IPS DF 6.9 (cell line): ENCODE data around the gene CCDC136.
A peak's percentile ranks its signal among the peaks of the same experiment; 100 is the strongest.

ENCODE experiments used
- DNase-seq: peaks from one replicate; pipeline ENCODE4 v3.0.0-alpha.2; 2013; ENCODE audit warnings: low read depth, low spot score
- H3K27ac ChIP-seq: one replicate; pipeline ENCODE4 v1.5.1; 2013; ENCODE audit warnings: low read length, control low read depth
- H3K27me3 ChIP-seq: 2 replicates; pipeline ENCODE4 v1.6.1; 2013; ENCODE audit warnings: mild to moderate bottlenecking, low read length; ENCODE audit not compliant: control insufficient read depth, insufficient read depth
- H3K36me3 ChIP-seq: 2 replicates; pipeline ENCODE4 v1.6.1; 2013; ENCODE audit warnings: low read length; ENCODE audit not compliant: control insufficient read depth, insufficient read depth
- H3K4me1 ChIP-seq: 2 replicates; pipeline ENCODE4 v1.6.1; 2013; ENCODE audit warnings: low read length; ENCODE audit not compliant: control insufficient read depth, insufficient read depth
- H3K4me3 ChIP-seq: 2 replicates; pipeline ENCODE4 v1.5.1; 2013; ENCODE audit warnings: mild to moderate bottlenecking, low read length
- H3K9me3 ChIP-seq: 2 replicates; pipeline ENCODE4 v1.6.1; 2013; ENCODE audit warnings: low read length, inconsistent platforms; ENCODE audit not compliant: control insufficient read depth, insufficient read depth
- WGBS: extraction: QIAGEN DNeasy Blood & Tissue Kit; methylation state at CpG from one replicate; pipeline ENCODE4 v1.1.7; 2013; ENCODE audit warnings: mixed read lengths, missing lambda C conversion rate; ENCODE audit not compliant: insufficient read length, insufficient coverage; 5-methylcytosine and 5-hydroxymethylcytosine counted together

The CCDC136 gene

DNA sequence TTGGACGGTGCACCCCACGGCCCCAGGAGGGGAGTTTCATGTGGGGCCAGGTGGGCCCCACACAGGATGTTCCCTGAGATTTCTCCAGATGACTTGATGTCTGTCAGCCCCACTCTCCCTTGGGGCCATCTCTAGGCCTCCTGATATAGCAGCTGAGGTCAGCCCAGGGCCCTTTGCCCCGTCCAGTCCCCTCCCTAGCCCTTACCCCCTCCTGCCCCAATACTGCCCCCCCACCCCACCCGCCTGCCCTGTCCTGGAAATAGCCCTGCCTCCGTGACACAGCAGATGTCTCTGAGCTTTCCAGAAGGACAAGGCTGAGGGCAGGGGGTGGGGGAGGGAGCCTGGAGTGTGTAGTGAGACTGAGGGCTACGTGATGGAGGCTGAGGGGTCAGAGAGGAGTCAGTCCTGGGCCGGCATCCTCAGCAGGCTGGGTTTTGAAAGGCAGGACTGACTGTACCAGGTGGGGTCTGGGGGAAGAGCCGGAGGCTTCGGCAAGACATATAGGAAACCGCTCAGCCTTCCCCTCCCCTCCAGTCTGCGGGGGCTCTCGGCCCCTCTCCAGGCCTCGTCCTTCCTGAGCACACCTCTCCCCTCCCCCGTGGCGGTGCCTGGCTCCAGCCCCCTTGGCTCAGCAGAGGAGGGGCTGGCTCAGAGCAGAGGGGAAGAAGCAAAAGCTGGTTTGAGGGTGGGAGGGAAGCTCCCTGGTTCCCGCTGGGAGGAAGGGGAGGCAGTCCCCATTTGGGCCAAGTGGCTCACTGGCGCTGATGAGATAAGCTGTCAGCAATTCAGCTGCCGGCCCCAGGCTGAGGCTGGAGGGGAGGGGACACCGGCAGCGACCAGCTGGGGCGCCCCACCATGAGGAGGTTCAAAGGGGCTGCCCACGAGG is 40.5 kb downstream of the CCDC136 start:
- Histone ChIP-seq H3K27me3 (peaks cover 8% of the 10 kb centered on the region; the same call in 1 of the 2 replicates), H3K9me3 (no peaks in the 10 kb centered on the region), H3K4me1 (peaks cover 15% of the 10 kb centered on the region), H3K36me3 (no peaks in the 10 kb centered on the region), H3K27ac (no peak overlapping the region), H3K4me3 (peak overlapping the region; percentile 26; the same call in 1 of the 2 replicates)
- DNase-seq: no peak
- no CpG with 5 or more reads among the region's 22 CpGs for WGBS

DNA sequence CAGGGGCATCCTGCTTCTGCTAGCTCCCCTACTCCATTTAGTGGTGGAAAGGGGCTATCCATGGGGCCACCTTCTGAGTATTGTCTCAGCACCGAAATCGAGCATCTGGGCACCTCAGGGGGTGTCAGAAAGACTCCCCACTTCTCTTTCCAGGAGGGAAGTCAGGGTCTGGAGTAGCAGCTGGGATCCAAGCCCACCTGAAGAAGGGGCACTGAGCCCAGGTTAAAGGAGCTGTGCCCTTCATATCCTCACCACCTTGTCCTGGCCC is 41.0 kb downstream of the CCDC136 start:
- Histone ChIP-seq H3K27ac (no peak overlapping the region), H3K36me3 (no peaks in the 10 kb centered on the region), H3K4me1 (peaks cover 13% of the 10 kb centered on the region), H3K27me3 (peaks cover 8% of the 10 kb centered on the region; the same call in 1 of the 2 replicates), H3K4me3 (peak overlapping the region; percentile 4; the same call in 1 of the 2 replicates), H3K9me3 (no peaks in the 10 kb centered on the region)
- no CpG with 5 or more reads among the region's 2 CpGs for WGBS
- DNase-seq: no peak

DNA sequence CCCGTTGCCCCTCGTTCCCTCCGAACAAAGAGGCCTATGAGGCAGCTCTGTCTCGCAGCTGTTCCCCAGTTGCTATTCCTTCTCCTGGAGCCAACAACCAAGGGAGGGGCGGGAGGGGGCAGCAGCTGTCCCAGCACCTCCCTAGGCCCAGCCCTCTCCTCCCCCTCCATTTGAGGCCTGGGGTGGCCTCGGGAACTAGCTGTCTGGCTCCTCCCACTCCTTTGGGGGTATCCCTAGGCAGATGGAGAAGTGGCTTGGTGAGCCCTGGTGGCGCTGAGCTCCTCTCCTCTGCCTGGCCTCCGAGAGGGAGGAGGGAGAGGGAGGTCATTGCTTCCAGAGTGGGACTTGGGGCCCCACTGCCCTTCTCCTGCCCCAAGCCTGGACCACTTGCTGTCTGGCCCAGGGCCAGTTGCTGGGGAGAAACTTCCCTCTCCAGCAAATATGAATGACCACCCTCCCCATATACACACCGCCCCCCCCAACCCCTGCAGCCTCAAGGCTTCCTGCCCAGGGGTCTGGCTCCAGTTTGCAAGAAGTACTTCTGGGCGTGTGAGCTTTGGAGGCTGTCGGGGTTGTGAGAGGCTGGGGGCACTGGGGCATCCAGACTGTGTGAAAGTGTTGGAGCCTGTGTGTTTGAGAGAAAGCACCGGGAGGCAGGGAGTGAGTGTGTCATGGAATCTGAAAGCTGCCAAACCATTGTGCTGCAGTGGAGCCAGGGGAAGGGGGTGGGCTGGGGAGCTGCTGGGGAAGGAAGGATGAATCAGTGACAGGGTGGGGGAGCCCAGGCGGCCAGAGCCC is 41.6 kb downstream of the CCDC136 start:
- no peak for DNase-seq
- Histone ChIP-seq H3K27me3 (peaks cover 8% of the 10 kb centered on the region; the same call in 1 of the 2 replicates), H3K4me3 (no peak overlapping the region), H3K36me3 (no peaks in the 10 kb centered on the region), H3K9me3 (no peaks in the 10 kb centered on the region), H3K27ac (no peak overlapping the region), H3K4me1 (peaks cover 13% of the 10 kb centered on the region)
- no CpG with 5 or more reads among the region's 13 CpGs for WGBS

DNA sequence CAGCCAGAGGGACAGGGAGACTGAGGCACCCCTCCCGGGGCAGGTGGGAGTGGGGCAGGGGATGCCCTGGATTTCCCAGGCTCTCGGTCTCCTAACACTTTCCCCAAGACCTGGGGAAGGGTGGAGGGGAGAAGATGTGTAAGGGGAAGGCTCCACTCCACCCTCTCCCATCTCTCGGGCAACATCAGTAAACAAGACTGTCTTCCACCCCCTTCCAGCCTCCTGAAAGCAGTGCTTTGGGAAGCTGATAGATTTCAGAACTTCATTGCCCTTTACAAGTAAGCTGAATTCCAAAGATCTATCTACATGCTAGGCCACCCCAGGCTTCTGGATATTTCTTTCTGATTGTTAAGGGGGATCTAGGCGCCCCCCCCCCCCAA is 42.2 kb downstream of the CCDC136 start:
- Histone ChIP-seq H3K4me3 (no peak overlapping the region), H3K36me3 (no peaks in the 10 kb centered on the region), H3K9me3 (no peaks in the 10 kb centered on the region), H3K4me1 (peaks cover 13% of the 10 kb centered on the region), H3K27me3 (peaks cover 8% of the 10 kb centered on the region; the same call in 1 of the 2 replicates), H3K27ac (no peak overlapping the region)
- no peak for DNase-seq
- no CpG with 5 or more reads among the region's 4 CpGs for WGBS

DNA sequence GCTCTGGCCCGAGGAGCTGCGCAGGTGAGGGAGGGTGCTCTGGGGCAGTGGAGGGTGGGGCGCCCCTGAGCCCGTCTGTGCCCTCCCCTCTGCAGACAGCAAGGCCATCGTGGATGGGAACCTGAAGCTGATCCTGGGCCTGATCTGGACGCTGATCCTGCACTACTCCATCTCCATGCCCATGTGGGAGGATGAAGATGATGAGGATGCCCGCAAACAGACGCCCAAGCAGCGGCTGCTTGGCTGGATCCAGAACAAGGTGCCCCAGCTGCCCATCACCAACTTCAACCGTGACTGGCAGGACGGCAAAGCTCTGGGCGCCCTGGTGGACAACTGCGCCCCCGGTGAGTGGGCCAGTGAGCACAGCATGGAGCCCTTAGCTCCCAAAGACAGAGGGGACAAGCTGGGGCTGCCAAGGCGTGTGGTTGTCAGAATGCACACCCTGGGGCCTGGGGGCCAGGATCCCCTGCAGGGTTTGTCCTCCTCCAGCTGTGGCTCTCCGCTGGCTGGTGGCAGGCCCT is 43.5 kb downstream of the CCDC136 start:
- Histone ChIP-seq H3K9me3 (no peaks in the 10 kb centered on the region), H3K27ac (no peak overlapping the region), H3K27me3 (peaks cover 5% of the 10 kb centered on the region; the same call in 1 of the 2 replicates), H3K4me1 (peaks cover 10% of the 10 kb centered on the region), H3K4me3 (no peak overlapping the region), H3K36me3 (no peaks in the 10 kb centered on the region)
- WGBS: no CpG with 5 or more reads among the region's 16 CpGs
- DNase-seq: no peak

DNA sequence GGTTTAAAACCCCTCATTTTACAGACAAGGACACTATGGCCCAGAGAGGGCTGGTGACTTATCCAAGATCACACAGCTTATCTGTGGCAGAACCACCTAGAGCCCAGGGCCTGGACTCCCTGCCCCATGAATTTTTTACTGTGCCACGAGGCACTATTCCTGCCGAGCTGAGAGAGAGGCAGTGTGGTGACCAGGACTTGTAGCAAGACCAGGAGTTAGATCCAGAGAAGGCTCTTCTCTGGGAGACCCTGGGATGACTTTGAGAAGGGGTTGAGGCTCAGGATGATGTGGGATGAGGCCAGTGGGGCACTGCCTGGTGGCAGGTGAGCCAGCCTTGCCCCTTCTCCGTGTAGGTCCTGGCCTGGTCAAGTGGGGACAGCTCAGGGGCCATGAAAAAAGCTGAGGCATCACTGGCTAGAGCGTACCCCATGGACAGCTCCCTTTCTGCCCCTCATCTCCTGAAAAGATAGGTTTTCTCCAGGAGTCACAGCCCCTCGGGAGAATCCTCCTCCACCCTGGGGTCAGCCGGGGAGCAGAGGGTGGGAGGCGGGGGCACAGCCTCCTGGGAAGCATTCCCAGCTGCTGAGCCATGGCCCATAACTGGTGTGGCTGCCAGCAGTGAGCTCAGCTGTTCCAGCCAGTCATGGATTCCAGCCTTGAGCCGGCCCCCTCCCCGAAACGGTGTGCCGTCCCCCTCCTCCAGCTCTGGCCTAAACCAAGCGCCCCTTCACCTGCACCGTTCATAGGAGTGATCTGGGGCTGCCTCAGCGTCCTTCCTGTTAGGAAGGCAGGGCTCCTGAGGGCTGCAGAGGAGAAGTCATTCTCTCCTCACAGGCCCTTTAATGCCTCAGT is 44.2 kb downstream of the CCDC136 start:
- H3K27me3 ChIP-seq: no peaks in the 10 kb centered on the region
- WGBS: no CpG with 5 or more reads among the region's 14 CpGs
- H3K36me3 ChIP-seq: no peaks in the 10 kb centered on the region
- H3K9me3 ChIP-seq: no peaks in the 10 kb centered on the region
- H3K4me3 ChIP-seq: no peak overlapping the region
- DNase-seq: no peak
- H3K4me1 ChIP-seq: peaks cover 8% of the 10 kb centered on the region
- H3K27ac ChIP-seq: no peak overlapping the region

DNA sequence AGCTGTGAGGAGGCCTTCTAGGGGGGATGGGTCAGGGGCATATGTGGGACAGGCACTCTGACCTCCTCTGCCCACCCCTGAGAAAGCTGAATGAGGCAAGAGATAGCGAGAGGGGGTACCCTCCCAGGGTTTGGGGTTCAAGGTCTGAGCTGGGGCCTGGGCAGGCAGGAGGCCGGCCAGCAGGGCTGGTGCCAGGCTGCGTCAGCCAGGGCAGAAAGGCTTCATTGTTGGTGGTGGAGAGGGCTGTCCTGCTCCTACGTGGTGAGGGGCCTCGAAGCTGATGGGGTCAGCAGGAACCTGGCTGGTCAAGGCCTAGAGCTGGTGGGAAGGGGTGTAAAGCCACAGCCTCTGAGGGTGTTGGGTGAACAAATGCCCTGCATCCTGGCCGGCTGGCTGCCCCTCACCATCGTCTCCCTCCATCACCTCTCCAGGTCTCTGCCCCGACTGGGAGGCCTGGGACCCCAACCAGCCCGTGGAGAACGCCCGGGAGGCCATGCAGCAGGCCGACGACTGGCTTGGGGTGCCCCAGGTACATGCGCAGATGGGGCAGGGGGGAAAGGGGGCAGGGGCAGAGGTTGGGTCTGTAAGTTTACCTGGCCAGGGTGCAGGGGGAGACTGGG is 45.1 kb downstream of the CCDC136 start:
- no peak overlapping the region for H3K4me3 ChIP-seq
- H3K27ac ChIP-seq: no peak overlapping the region
- WGBS: no CpG with 5 or more reads among the region's 14 CpGs
- no peaks in the 10 kb centered on the region for H3K9me3 ChIP-seq
- H3K36me3 ChIP-seq: no peaks in the 10 kb centered on the region
- H3K27me3 ChIP-seq: no peaks in the 10 kb centered on the region
- H3K4me1 ChIP-seq: peaks cover 8% of the 10 kb centered on the region
- DNase-seq: no peak

DNA sequence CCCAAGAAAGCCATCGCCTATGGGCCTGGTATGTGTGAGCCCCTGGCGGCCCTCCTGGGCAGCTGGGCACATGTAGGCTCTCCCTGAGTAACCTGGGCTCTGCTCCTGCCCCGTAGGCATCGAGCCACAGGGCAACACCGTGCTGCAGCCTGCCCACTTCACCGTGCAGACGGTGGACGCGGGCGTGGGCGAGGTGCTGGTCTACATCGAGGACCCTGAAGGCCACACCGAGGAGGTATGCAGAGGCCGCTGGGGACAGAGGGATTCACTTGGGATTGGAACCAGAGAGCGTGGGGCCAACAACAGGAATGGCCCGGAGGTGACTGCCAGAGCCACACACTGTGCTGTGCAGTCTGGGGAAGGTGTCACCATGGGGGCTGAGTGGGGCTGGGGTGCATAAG is 45.8 kb downstream of the CCDC136 start:
- DNase-seq: no peak
- no peaks in the 10 kb centered on the region for H3K36me3 ChIP-seq
- WGBS: no CpG with 5 or more reads among the region's 16 CpGs
- no peaks in the 10 kb centered on the region for H3K9me3 ChIP-seq
- H3K27ac ChIP-seq: no peak overlapping the region
- H3K4me1 ChIP-seq: peaks cover 8% of the 10 kb centered on the region
- H3K27me3 ChIP-seq: no peaks in the 10 kb centered on the region
- H3K4me3 ChIP-seq: no peak overlapping the region

DNA sequence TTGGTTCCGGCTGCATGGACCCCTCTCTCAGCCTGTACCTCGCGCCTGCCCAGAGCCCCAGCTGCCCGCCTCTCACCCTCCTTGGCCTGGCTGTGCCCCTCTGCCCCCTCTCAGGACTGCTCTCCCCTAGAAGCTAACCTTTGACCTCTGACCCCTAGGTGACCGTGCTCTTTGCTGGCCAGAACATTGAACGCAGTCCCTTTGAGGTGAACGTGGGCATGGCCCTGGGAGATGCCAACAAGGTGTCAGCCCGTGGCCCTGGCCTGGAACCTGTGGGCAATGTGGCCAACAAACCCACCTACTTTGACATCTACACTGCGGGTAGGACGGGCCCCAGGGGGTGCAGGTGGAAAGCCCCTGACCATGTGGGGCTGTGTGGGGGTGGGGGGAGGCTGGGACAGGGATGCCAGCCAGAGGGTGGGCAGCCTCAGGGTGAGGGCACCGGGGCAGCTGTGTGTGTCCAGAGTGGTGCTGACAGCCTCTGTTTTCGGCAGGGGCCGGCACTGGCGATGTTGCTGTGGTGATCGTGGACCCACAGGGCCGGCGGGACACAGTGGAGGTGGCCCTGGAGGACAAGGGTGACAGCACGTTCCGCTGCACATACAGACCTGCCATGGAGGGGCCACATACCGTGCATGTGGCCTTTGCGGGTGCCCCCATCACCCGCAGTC is 46.5 kb downstream of the CCDC136 start:
- no peak overlapping the region for H3K27ac ChIP-seq
- no peaks in the 10 kb centered on the region for H3K36me3 ChIP-seq
- WGBS: no CpG with 5 or more reads among the region's 22 CpGs
- DNase-seq: no peak
- H3K27me3 ChIP-seq: no peaks in the 10 kb centered on the region
- peaks cover 5% of the 10 kb centered on the region for H3K4me1 ChIP-seq
- no peak overlapping the region for H3K4me3 ChIP-seq
- no peaks in the 10 kb centered on the region for H3K9me3 ChIP-seq
